ENCODE results near the gene CHST8. TPM values are rescaled to one million over a fixed set of nuclear protein-coding genes. Genes with fewer than 3 reads are reported as not detected.
"Not testable (repeated sequence)": the region's sequence is repeated elsewhere in the genome, so short reads cannot be mapped to it uniquely, and the experiment has no call there.

The CHST8 gene
- total RNA-seq, 2 donors from 2014 or later, result not detected

GRCh38 chr19:33663316-33663715, 41.6 kb downstream of the CHST8 start:
- not testable (repeated sequence) for DNase-seq (ENCODE audit: low spot score); ATAC-seq; H3K9me3 Mint-ChIP-seq; H3K4me3 Mint-ChIP-seq; H3K4me1 Mint-ChIP-seq (ENCODE audit: low read depth in 2 of 2); H3K27ac Mint-ChIP-seq; H3K36me3 Mint-ChIP-seq
- peaks cover 0 to 13% of the 10 kb centered on the region in 2 donors for H3K27me3 Mint-ChIP-seq

GRCh38 chr19:33664744-33665143, 43.0 kb downstream of the CHST8 start:
- H3K4me1 Mint-ChIP-seq (ENCODE audit: low read depth in 2 of 2), result no peaks in the 10 kb centered on the region
- H3K27ac Mint-ChIP-seq, result no peak overlapping the region
- no peaks in the 10 kb centered on the region for H3K9me3 Mint-ChIP-seq
- DNase-seq (ENCODE audit: low spot score) (no peak), ATAC-seq (no peak)
- H3K27me3 Mint-ChIP-seq, result peaks cover 0 to 14% of the 10 kb centered on the region in 2 donors
- no peaks in the 10 kb centered on the region for H3K36me3 Mint-ChIP-seq
- no peak overlapping the region for H3K4me3 Mint-ChIP-seq

DNA sequence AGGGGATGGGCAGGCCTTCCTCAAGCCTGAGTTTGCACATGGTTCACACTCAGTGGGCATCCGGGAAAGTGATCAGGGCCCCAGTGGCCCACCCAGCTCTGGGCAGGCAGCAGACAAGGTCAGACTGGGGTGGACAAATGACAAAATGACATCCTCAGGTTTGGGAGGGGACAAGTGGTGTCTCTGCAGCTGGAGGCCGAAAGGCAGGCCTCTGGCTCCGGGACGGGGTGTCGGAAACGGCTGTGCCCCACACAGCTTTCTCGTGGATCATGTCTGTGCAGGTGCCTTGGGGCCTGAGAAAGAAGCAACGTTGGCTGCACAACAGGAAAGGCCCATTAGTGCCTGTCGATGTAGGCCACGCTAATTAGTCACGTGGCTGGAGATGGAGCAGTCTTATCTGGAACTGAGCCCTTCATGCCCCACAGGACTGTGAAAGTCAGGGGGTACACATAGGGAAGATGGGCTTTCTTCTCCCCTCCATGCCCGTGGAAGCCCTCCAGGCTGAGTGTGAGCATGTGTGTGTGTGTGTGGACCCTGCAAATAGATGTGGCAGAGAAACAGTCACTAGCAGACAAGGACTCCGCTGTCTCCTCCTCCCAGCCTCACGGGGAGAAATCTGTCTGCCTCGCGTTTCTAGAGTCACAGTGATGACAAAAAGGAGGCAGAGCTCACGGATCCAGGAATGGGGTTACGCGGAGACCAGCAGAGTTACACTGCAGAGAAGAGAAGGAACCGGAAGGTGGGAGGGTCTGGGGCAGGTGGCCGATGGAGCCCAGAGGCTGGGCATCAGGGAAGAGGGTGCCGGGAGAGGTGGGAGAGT, 44.2 kb downstream of the CHST8 start:
- H3K9me3 Mint-ChIP-seq, result no peaks in the 10 kb centered on the region
- no peaks in the 10 kb centered on the region for H3K4me1 Mint-ChIP-seq (ENCODE audit: low read depth in 2 of 2)
- no peaks in the 10 kb centered on the region for H3K36me3 Mint-ChIP-seq
- H3K27ac Mint-ChIP-seq, result no peak overlapping the region
- peaks cover under 1 to 14% of the 10 kb centered on the region in 2 donors for H3K27me3 Mint-ChIP-seq
- ATAC-seq, result no peak
- no peak overlapping the region for H3K4me3 Mint-ChIP-seq
- no peak for DNase-seq (ENCODE audit: low spot score)

GRCh38 chr19:33667141-33667650, 45.4 kb downstream of the CHST8 start:
- Mint-ChIP-seq H3K9me3 (no peaks in the 10 kb centered on the region), H3K27ac (no peak overlapping the region), H3K36me3 (no peaks in the 10 kb centered on the region), H3K27me3 (peaks cover 10 to 20% of the 10 kb centered on the region in 2 donors), H3K4me3 (no peak overlapping the region), H3K4me1 (ENCODE audit: low read depth in 2 of 2) (no peaks in the 10 kb centered on the region)
- ATAC-seq (no peak), DNase-seq (ENCODE audit: low spot score) (no peak)

- no peak for DNase-seq (ENCODE audit: low spot score)
- Mint-ChIP-seq H3K4me3 (no peak overlapping the region), H3K9me3 (no peaks in the 10 kb centered on the region), H3K36me3 (no peaks in the 10 kb centered on the region), H3K27ac (no peak overlapping the region), H3K4me1 (ENCODE audit: low read depth in 2 of 2) (no peaks in the 10 kb centered on the region), H3K27me3 (peaks cover 10 to 23% of the 10 kb centered on the region in 2 donors)
- ATAC-seq, result no peak
These were observed 46.1 kb downstream of the CHST8 start for GRCh38 chr19:33667881-33668280.

DNA sequence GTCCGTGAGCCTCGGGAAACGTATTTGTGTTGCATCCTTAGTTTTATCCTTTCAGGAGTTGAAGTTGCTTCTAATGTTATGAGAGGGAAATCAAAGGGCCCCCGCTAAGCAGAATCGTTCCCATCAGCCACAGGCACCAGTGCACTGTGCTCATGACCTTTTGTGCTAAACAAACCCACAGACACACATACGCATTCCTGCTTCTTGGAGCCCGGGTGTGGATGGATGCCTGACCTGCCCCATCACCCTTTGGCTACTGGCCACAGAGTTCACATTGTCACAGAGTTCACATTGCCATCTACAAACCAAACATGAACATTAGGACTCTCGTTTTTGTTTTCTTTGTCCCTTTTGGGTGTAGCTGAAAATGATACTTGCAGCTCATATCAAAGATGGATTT, 47.2 kb downstream of the CHST8 start:
- Mint-ChIP-seq H3K4me3 (no peak overlapping the region), H3K9me3 (no peaks in the 10 kb centered on the region), H3K27ac (no peak overlapping the region), H3K4me1 (ENCODE audit: low read depth in 2 of 2) (no peaks in the 10 kb centered on the region), H3K27me3 (peaks cover 10 to 23% of the 10 kb centered on the region in 2 donors), H3K36me3 (no peaks in the 10 kb centered on the region)
- ATAC-seq (no peak), DNase-seq (ENCODE audit: low spot score) (no peak)

GRCh38 chr19:33669376-33669775, 47.6 kb downstream of the CHST8 start:
- no peaks in the 10 kb centered on the region for H3K4me1 Mint-ChIP-seq (ENCODE audit: low read depth in 2 of 2)
- ATAC-seq (no peak), DNase-seq (ENCODE audit: low spot score) (no peak)
- H3K27me3 Mint-ChIP-seq, result peaks cover 10 to 23% of the 10 kb centered on the region in 2 donors
- H3K27ac Mint-ChIP-seq, result no peak overlapping the region
- H3K4me3 Mint-ChIP-seq, result no peak overlapping the region
- H3K36me3 Mint-ChIP-seq, result no peaks in the 10 kb centered on the region
- H3K9me3 Mint-ChIP-seq, result no peaks in the 10 kb centered on the region

DNA sequence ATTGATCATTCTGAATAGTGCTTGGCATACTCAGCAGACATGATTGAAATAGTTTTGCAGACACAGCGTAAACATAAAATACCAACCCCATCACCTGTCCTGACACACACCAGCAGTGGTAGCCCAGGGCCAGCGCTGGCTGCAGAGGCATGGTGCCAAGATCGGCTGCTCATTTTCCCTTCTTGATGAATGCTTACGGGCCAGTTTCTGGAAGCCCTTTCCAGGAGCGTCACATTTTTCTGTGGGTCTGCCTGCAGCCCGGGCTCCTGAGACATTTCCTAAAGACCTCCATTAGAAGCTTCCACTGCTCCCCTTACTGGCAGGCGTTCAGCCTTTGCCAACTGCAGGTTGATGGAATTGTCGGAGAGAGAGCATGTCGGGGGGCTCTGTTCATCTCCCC, 48.6 kb downstream of the CHST8 start:
- no peaks in the 10 kb centered on the region for H3K4me1 Mint-ChIP-seq (ENCODE audit: low read depth in 2 of 2)
- no peak overlapping the region for H3K4me3 Mint-ChIP-seq
- no peak overlapping the region for H3K27ac Mint-ChIP-seq
- DNase-seq (ENCODE audit: low spot score), result no peak
- ATAC-seq, result no peak
- no peaks in the 10 kb centered on the region for H3K36me3 Mint-ChIP-seq
- peaks cover 10 to 23% of the 10 kb centered on the region in 2 donors for H3K27me3 Mint-ChIP-seq
- H3K9me3 Mint-ChIP-seq, result no peaks in the 10 kb centered on the region

GRCh38 chr19:33671211-33671610, 49.5 kb downstream of the CHST8 start:
- no peak overlapping the region for H3K27ac Mint-ChIP-seq
- no peaks in the 10 kb centered on the region for H3K36me3 Mint-ChIP-seq
- no peak for DNase-seq (ENCODE audit: low spot score)
- ATAC-seq, result no peak
- H3K27me3 Mint-ChIP-seq, result peaks cover 10 to 21% of the 10 kb centered on the region in 2 donors
- no peaks in the 10 kb centered on the region for H3K9me3 Mint-ChIP-seq
- H3K4me3 Mint-ChIP-seq, result no peak overlapping the region
- H3K4me1 Mint-ChIP-seq (ENCODE audit: low read depth in 2 of 2), result no peaks in the 10 kb centered on the region

DNA sequence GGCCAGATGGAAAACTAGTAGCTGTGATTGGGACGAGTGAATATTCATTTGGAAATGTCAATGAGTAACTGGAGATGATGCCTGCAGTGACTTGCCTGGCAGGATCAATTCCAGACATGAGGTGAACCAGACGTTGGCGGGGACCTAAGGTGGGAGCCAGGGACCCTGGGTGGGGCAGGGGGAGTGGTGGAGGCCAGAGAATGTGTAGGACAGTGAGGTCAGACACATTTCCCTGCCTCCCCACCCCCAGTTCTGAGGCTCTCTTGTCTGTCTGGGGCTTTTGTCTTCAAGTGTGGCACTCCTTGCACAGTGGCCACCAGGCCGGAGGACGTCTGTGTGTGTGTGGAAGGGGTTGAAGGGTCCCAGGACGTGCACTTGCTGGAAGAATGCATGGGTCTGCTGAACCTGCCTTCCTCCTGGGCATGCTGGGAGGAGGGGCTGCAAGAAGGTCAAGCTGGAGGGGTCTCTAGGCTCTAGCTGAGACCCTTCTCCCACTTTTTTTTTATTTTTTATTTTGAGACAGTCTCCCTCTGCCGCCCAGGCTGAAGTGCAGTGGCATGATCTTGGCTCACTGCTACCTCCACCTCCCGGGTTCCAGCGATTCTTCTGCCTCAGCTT, 51.6 kb downstream of the CHST8 start:
- Mint-ChIP-seq H3K27me3 (peaks cover 14 to 17% of the 10 kb centered on the region in 2 donors), H3K4me3 (no peak overlapping the region), H3K27ac (no peak overlapping the region), H3K4me1 (ENCODE audit: low read depth in 2 of 2) (no peaks in the 10 kb centered on the region), H3K9me3 (no peaks in the 10 kb centered on the region), H3K36me3 (no peaks in the 10 kb centered on the region)
- no peak for DNase-seq (ENCODE audit: low spot score)
- no peak for ATAC-seq

- peaks cover 13 to 17% of the 10 kb centered on the region in 2 donors for H3K27me3 Mint-ChIP-seq
- no peak overlapping the region for H3K4me3 Mint-ChIP-seq
- no peak overlapping the region for H3K27ac Mint-ChIP-seq
- peak in 1 of 2 donors; percentile 22 for ATAC-seq
- DNase-seq (ENCODE audit: low spot score), result no peak
- no peaks in the 10 kb centered on the region for H3K4me1 Mint-ChIP-seq (ENCODE audit: low read depth in 2 of 2)
- H3K9me3 Mint-ChIP-seq, result no peaks in the 10 kb centered on the region
- H3K36me3 Mint-ChIP-seq, result no peaks in the 10 kb centered on the region
These were observed 52.4 kb downstream of the CHST8 start for GRCh38 chr19:33673996-33674625.

DNA sequence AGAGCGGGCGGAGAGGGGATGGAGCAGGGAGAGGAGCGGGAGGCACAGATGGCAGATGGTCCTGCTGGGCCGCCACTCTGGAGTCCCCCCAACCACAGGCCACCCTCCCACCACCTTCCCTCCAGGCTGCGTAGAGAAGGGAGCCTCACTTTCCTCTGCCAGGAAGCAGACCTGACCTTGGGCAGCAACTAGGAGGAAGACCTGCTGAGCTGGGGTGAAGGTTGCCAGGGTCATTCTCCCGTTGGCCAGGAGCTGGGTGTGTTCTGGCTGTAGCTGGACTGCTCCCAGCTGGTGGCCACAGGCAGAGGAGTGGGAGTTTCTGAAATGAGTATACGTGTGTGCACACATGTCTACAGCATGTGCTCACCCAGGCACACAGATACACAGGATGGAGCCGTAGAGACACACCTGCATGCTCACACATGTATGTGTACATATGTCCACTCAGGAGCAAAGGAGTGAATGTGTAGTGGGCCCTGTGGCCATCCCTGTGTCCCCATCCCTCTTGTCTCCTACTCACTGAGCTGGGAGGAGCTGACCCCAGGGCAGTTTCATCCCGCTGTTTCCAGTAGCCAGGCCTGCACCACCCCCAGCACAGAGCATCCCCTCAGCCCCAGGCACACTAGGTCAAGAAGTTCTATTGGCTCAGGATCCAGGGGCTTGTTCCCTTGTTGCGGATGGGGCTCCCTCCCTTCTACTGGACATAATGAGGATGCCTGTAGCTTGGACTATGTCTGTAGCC, 53.0 kb downstream of the CHST8 start:
- DNase-seq (ENCODE audit: low spot score) (no peak), ATAC-seq (no peak)
- Mint-ChIP-seq H3K4me3 (no peak overlapping the region), H3K9me3 (no peaks in the 10 kb centered on the region), H3K36me3 (no peaks in the 10 kb centered on the region), H3K27me3 (peaks cover 13 to 17% of the 10 kb centered on the region in 2 donors), H3K27ac (no peak overlapping the region), H3K4me1 (ENCODE audit: low read depth in 2 of 2) (no peaks in the 10 kb centered on the region)

DNA sequence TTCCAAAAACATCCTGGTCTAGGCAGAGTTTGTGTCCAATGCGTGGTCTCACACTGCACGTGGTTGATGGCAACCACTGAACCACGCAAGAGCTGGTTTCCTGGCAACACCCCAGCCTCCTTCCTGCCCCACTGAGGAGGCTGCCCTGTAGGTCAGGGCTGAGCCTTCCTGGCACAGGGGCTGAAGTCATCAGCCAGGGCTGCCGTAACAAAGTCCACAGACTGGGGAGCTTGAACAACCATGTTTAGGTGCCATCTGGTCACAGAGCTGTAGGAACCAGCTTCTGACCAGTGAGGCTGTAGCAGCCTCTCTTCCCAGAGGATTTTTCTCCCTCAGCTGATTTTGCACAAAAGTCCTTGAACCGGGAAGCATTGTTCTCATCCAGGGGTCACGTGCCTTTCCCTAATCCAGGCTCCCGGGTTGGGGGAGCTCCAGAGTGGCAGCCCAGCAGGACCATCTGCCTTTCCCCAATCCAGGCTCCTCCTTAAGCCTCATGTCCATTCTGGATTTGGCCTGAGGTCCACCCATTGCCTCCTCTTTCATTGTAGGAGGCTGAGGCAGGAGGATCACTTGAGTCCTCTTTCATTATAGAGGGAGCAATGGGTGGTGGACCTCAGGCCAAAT, 53.9 kb downstream of the CHST8 start:
- no peak for ATAC-seq
- Mint-ChIP-seq H3K36me3 (no peaks in the 10 kb centered on the region), H3K9me3 (no peaks in the 10 kb centered on the region), H3K27ac (no peak overlapping the region), H3K27me3 (peaks cover 13 to 17% of the 10 kb centered on the region in 2 donors), H3K4me3 (no peak overlapping the region), H3K4me1 (ENCODE audit: low read depth in 2 of 2) (no peaks in the 10 kb centered on the region)
- no peak for DNase-seq (ENCODE audit: low spot score)

Measured in natural killer cell treated with Interleukin-12 subunit alpha and Interleukin-12 subunit beta and Interleukin-15 and Interleukin-18, amount 100 ng/mL, for 72 hours (primary cell).